HG02938 (cell line): Measurements from ENCODE around the gene CD248.
A peak's percentile ranks its signal among the peaks of the same experiment; 100 is the strongest.
"Not testable (repeated sequence)": the region's sequence is repeated elsewhere in the genome, so short reads cannot be mapped to it uniquely, and the experiment has no call there.

Source experiments
- ATAC-seq: cut with Tn5 transposase; IDR thresholded peaks from one replicate; pipeline ENCODE4 v1.9.1; 2021; ENCODE audit warnings: mild to moderate bottlenecking, moderate library complexity; ENCODE audit not compliant: unreplicated experiment

CD248 gene

DNA sequence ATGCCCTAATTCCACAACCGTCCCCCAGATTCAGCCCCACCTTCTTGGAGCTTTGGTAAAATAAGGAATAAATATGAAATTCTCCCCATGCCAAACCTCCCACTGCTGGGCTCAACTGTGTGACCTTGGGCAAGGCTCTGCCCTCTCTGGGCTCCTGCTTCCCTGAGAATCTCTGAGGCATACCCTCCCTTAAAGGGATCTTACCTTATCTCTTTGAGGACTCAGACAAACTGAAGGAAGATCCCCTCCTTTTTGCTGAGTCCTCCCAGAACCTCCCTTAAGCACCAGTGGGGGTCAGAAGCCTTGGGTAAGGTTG is 2.7 kb downstream of the CD248 start:
- ATAC-seq = no peak

DNA sequence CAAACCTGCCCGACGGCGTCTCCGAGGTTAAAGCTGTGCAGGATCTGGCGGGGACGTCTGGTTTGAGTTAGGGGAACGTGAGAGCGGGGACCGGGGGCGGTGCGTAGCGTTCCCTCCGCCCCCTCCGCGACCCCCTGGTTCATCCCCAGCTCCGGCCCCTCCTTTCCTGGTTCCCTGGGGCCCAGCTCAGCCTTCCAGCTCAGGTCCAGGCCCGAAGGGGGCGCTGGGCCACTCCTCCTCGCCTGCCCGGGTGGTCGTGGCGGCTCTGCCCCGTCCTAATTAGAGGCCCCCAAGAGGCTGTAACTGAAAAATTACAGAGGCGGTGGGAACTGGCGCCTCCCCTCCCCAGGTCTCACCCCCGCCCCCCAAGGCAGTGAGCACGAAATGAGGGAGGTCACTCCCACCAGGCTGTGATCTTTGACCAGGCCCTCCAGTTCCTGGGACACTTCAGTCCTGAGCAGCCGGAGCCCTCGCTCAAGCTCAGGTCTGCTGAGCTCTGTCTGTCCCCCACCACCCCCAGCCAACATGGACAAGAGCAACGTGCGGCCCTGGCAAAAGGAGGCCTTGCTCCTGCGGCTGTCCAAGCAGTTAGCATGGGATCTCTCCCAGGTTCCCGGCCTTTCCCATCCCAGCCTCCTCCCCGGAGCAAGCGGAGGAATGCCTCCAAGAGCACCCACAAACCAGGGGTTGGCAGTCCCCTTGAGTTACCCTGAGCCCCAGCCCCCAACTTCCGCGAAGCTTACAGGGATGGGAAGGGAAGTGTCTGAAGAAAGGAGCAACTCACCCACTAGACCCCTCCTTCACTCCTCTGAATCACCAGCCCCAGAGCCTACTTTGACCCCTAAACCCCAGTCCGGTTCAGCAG is 3.3 kb downstream of the CD248 start:
- ATAC-seq = no peak

DNA sequence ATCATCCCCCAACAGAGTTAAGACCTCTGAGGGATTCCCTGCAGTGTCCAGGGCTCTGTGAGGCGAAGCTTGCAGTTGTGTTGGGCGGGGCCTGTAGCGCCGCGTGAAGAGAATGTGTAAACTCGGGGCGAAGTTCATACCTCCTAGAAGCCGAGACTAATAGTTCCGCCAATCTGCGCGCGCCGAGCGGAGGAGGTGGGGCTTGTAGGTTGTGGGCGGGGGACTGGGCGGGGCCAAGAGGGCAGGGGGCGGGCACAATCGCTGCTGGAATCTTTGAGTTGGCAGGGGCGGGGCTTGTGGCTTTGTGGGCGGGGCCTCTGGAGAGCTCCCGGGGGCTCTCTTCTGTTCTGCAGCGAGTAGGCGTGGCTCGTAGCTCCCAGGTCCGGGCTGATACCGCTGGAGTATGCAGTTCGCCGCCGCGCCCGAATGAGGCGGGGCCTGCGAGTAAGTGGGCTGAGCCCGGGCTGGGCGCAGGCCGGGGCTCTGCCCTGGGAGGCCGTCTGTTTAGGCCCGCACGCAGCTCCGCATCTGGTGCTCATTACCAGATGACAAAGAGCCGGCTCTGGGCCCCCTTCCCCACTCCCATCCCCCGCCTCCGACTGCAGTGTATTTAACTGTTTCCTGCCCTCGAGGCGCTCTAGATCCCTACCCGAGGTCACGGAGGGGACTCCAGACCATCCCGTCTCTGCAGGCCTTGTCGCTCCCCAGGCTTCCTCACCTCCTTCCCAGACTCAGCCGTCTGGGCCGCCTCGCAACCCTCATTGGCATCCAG is 4.1 kb downstream of the CD248 start:
- peak; percentile 40 for ATAC-seq

- peak; percentile 55 for ATAC-seq
These were observed 4.8 kb downstream of the CD248 start for GRCh38 chr11:66311965-66312548.

GRCh38 chr11:66311470-66311964 is 5.3 kb downstream of the CD248 start:
- ATAC-seq = no peak

DNA sequence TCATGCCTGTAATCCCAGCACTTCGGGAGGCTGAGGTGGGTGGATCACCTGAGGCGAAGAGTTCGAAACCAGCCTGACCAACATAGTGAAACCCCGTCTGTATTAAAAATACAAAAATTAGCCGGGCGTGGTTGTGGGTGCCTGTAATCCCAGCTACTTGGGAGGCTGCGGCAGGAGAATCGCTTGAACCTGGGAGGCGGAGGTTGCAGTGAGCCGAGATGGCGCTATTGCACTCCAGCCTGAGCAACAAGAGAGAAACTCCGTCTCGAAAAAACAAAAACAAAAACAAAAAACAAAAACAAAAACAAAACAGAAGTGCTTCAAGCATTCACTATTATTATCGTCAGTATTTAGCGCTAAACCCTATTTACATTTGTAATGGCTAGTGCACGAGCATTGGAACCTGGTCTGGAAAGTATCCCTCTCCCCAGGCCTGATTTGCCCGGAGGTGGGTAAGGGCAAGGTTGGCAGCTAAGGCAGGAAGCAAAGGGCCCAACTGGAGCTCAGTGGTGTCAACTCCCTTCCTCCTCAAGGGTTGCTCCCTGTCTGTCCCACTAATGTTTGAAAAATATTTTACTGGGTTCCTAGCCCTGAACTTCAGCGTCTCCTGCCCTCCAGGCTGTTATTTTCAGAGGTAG is 5.9 kb downstream of the CD248 start:
- ATAC-seq = not testable (repeated sequence)

- no peak for ATAC-seq
These were observed 6.5 kb downstream of the CD248 start for GRCh38 chr11:66310324-66310723.

DNA sequence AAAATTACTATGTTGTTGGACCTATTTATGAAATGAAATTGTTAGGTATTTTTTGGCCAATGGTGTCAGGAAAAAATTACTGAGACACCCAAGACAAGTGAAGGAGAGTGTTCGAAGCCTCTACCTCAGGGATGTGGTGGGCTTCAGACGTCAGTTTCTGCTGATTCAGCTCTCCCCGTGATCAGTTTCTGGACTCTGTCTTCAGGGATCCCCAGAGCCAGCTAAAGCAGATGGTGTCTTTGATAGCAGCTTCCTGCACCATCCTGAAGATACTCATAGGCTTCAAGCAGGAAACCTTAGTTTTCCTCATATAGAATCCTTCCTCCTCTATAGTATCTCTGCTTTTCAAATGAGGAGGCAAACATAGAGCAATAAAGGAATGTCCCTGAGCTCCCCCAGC is 7.4 kb downstream of the CD248 start:
- no peak for ATAC-seq

GRCh38 chr11:66302656-66303055 is 14.2 kb downstream of the CD248 start:
- no peak for ATAC-seq

DNA sequence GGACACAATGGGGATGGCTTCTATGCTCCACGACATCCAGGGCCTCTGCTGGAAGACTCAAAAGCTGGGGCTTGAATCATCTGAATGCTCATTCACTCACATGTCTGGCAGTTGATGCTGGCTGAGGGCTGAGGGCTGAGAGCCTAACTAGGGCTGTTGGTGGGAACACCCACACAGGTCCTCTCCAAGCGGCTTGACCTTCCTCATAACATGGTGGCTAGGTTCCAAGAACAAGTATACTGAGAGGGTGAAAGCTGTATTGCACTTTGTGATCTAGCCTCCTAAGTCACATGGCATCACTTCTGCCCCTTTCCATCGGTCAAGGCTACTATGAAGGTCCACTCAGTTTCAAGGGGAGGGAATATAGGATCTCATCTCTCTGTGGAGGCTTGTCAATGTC is 17.7 kb downstream of the CD248 start:
- ATAC-seq = no peak

GRCh38 chr11:66297610-66298009 is 19.2 kb downstream of the CD248 start:
- no peak for ATAC-seq

DNA sequence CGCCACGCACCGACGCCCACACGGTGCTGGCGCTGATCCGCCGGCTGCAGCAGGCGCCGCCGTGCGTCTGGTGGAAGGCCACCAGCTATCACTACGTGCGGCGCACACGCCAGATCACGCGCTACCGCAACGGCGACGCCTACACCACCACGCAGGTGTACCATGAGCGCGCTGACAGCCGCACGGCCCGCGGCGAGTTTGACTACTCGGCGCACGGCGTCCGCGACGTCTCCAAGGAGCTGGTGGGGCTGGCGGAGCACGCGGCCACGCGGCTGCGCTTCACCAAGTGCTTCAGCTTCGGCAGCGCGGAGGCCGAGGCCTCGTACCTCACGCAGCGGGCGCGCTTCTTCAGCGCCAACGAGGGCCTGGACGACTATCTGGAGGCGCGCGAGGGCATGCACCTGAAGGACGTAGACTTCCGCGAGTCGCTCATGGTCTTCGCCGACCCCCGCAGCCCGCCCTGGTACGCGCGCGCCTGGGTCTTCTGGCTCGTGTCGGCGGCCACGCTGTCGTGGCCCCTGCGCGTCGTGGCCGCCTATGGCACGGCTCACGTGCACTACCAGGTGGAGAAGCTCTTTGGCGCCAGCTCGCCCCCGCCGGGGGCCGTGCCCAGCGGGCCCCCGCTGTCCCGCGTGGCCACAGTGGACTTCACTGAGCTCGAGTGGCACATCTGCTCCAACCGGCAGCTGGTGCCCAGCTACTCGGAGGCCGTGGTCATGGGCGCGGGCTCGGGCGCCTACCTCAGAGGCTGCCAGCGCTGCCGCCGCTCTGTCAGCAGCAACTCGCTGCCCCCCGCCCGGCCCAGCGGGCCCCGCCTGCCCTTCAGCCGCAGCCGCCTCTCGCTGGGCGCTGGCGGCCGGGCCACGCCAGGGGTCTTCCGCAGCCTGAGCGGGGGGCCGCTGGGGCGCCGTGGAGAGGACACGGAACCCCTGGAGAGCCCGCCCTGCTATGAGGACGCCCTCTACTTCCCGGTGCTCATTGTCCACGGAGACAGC is 21.9 kb downstream of the CD248 start:
- no peak for ATAC-seq

GRCh38 chr11:66293777-66294625 is 22.8 kb downstream of the CD248 start:
- ATAC-seq = no peak

DNA sequence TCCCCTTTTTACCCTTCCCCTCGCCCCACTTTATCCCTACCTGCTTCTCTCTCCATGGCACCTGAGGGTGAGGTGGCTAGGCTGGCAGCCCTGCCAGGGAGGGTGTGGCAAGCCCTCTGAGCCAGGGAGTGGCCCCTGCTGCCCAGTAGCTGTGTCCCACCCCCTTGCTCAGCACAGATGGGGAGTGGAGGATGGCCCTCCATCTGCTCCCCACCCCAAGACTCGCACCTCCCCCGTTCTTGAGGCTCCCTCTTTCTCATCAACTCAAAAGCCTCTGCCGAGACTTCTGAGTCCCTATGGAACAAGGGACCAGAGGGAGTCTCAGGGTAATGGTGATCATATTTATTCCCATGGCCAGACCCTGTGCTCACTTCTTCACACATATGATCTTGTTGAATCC is 23.5 kb downstream of the CD248 start:
- ATAC-seq = no peak

- no peak for ATAC-seq
These were observed 24.1 kb downstream of the CD248 start for GRCh38 chr11:66292543-66293332.

DNA sequence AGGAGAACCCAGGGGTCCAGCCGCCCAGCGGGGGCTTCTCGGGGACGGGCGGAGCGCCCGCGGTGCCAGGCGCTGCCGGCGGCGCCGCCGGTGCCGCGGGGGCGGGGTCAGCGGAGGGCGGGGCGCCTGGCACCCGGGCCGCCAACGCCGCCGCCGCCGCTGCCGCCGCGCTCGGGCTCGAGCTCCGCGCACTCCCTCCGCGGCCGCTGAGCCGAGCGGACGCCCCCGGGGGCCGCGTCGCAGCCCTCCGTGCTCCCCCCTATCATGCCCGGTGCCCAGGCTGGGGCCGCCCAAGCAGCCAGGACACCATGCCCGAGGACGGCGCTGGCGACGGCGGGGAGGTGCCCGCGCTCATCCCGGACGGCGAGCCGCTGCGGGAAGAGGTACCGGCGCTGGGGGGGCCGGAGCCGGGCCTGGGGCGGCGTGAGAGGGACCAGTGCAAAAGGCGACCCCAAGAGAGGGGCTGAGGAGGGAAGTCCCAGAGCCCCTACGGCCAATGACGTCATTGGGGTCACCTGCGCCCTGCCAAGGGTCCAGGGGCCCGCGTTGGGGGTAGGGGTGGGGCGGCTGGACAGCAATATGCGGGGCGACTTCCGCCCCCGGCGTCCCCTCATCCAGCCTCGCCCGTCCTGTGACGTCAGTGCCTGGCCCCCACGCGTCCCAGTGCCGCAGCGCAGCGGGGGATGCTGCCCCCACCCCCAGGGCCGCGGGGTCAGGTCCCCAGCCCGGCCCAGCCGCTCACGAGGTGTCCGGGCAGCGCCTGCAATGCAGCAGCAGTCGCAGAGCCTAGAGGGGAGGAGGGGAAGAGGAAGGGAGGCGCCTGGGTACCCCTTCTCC is 24.9 kb downstream of the CD248 start, which contains the start of gene TMEM151A:
TSS of gene TMEM151A (plus strand) at position 189 of the 837 bp plus-strand sequence. CDS start at position 309, 120 bp downstream.
- no peak for ATAC-seq

- ATAC-seq = no peak
These were observed 25.5 kb downstream of the CD248 start for GRCh38 chr11:66291303-66291705.

- ATAC-seq = no peak
These were observed 26.6 kb downstream of the CD248 start for GRCh38 chr11:66290330-66290621.
